Left lung (tissue), 10 donors: Measurements from ENCODE around the gene PCSK5. TPM values are rescaled to one million over a fixed set of nuclear protein-coding genes. Genes with fewer than 3 reads are reported as not detected.
"Not testable (repeated sequence)": the region's sequence is repeated elsewhere in the genome, so short reads cannot be mapped to it uniquely, and the experiment has no call there.

Experiments used
- ATAC-seq: fragments of 200-7000 bp; cut with Tn5 transposase; one replicate; pipeline ENCODE4 v1.9.1; 2020; ENCODE audit warnings: moderate library complexity
- DNase-seq, 4 donors: peaks; one replicate each; pipeline ENCODE4 v3.0.0-alpha.2; 2013 to 2020
- H3K27ac ChIP-seq, 2 donors: fragments of 200-600 bp; sonication (generic) in 1 of 2; one replicate each; pipeline versions ENCODE4 v1.5.0 to v1.8.0; 2020 to 2021
- H3K27me3 ChIP-seq, 2 donors: fragments of 200-600 bp; sonication (generic) in 1 of 2; one replicate each; pipeline versions ENCODE4 v1.5.0 to v1.8.0; 2020 to 2021
- H3K36me3 ChIP-seq, 2 donors: fragments of 200-600 bp; sonication (generic) in 1 of 2; one replicate each; pipeline versions ENCODE4 v1.5.0 to v1.8.0; 2020 to 2021
- H3K4me1 ChIP-seq, 2 donors: fragments of 200-600 bp; one replicate each; pipeline ENCODE4 v1.8.0; 2021
- H3K4me3 ChIP-seq, 2 donors: fragments of 200-600 bp; sonication (generic) in 1 of 2; one replicate each; pipeline versions ENCODE4 v1.5.0 to v1.8.0; 2020 to 2021; ENCODE audit warnings: mild to moderate bottlenecking in 1 of 2
- H3K9me3 ChIP-seq, 2 donors: fragments of 200-600 bp; sonication (generic) in 1 of 2; one replicate each; pipeline versions ENCODE4 v1.5.0 to v1.8.0; 2020 to 2021
- CTCF ChIP-seq, 2 donors: fragments of 200-600 bp; sonication (generic) in 1 of 2; IDR thresholded peaks; one replicate each; pipeline versions ENCODE4 v1.5.0 to v1.8.0; 2021; ENCODE audit warnings: antibody characterized with exemption in 2 of 2
- intact Hi-C, 2 donors: fragments of 100-400 bp; cut with DNase I; formaldehyde crosslinking; loops; one replicate each; pipeline versions ENCODE4 v1.11.2 to v1.14.2; 2022
- polyA plus RNA-seq, 6 donors: library from polyadenylated mRNA; unstranded; fragments of 120-200 nt; gene quantifications; one replicate each; pipeline ENCODE4 v1.2.1, GENCODE V29; 2013; ENCODE audit not compliant: insufficient read length in 6 of 6
- total RNA-seq, 2 donors: library from RNA; stranded (reverse); fragmentation: NEBNext Ultra II Directional; extraction: Animal tissue kit (Norgen Biotek cat#: 25700); gene quantifications; one replicate each; pipeline ENCODE4 v1.2.1, GENCODE V29; 2021
- donor health status: DM: no; HTN: yes; CAD: no.
- donor health status: DM: no; HTN: no; CAD: no.

The PCSK5 gene
- total and polyA plus RNA-seq, 8 donors, result 6.8 to 20.3 (median 11.3) TPM

DNA sequence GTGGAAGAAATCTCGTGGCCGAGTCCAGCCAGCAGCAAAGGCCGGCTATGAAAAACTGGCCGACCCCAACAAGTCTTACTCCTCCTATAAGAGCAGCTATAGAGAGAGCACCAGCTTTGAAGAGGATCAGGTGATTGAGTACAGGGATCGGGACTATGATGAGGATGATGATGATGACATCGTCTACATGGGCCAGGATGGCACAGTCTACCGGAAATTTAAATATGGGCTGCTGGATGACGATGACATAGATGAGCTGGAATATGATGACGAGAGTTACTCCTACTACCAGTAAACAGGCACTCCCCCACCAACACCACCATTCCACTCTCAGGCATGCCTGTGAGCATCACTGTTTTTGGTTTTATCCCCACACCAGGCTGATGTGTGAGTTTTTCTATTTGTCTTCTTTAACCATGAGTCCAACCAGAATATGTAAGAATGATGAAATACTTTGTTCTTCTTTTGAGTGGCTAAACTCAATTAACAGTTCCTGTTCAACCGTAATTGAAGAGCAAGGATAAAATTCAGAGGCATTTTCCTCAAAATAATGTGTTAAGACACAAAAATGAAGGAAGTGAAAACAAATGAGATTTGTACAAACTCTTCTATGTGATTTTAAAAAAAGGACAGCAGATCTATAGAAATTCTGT is 468.3 kb downstream of the PCSK5 start:
- Histone ChIP-seq H3K27me3 (no peaks in the 10 kb centered on the region), H3K36me3 (no peaks in the 10 kb centered on the region), H3K9me3 (no peaks in the 10 kb centered on the region), H3K4me1 (no peaks in the 10 kb centered on the region), H3K27ac (no peak overlapping the region), H3K4me3 (no peak overlapping the region)
- TF ChIP-seq CTCF (IDR thresholded peaks at IDR 0.05), result no peak
- intact Hi-C loops, result no loop called here
- no peak for DNase-seq
- no peak for ATAC-seq

GRCh38 chr9:76359365-76359764 is 468.9 kb downstream of the PCSK5 start:
- Histone ChIP-seq H3K27ac (no peak overlapping the region), H3K36me3 (no peaks in the 10 kb centered on the region), H3K4me1 (no peaks in the 10 kb centered on the region), H3K27me3 (no peaks in the 10 kb centered on the region), H3K4me3 (no peak overlapping the region), H3K9me3 (no peaks in the 10 kb centered on the region)
- intact Hi-C loops, result no loop called here
- no peak for TF ChIP-seq CTCF (IDR thresholded peaks at IDR 0.05)
- DNase-seq, result no peak
- ATAC-seq, result no peak

DNA sequence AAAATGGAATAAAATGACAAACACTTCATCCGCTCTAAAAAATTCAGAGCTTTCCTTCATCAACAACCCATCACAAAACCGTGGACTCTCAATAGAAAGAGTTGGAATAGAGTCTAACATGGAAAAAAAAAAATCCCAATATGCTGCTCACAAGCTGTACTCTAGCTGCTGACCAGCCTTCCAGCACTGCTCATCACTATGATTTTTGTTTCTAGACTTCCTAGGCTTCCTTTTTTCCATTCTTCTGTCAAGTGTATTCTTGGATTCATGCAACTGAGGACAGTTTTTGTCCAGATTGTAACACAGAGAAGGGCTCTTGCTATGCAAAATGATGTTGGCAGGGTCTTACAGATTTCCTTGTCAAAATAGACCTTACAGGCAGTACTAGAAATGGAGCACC is 469.3 kb downstream of the PCSK5 start:
- ATAC-seq (no peak), DNase-seq (no peak)
- no peak overlapping the region for H3K27ac ChIP-seq
- intact Hi-C loops, result no loop called here
- H3K4me3 ChIP-seq, result no peak overlapping the region
- H3K9me3 ChIP-seq, result no peaks in the 10 kb centered on the region
- no peaks in the 10 kb centered on the region for H3K27me3 ChIP-seq
- H3K36me3 ChIP-seq, result no peaks in the 10 kb centered on the region
- no peaks in the 10 kb centered on the region for H3K4me1 ChIP-seq
- TF ChIP-seq CTCF (IDR thresholded peaks at IDR 0.05), result no peak

- H3K4me3 ChIP-seq, H3K27ac ChIP-seq, ATAC-seq, H3K9me3 ChIP-seq, H3K27me3 ChIP-seq, H3K4me1 ChIP-seq, H3K36me3 ChIP-seq, intact Hi-C loops, DNase-seq: not testable (repeated sequence)
These were observed 472.0 kb downstream of the PCSK5 start for GRCh38 chr9:76362332-76363031.

GRCh38 chr9:76363032-76363395 is 472.5 kb downstream of the PCSK5 start:
- Histone ChIP-seq H3K36me3 (no peaks in the 10 kb centered on the region), H3K27ac (no peak overlapping the region), H3K27me3 (no peaks in the 10 kb centered on the region), H3K9me3 (no peaks in the 10 kb centered on the region), H3K4me1 (no peaks in the 10 kb centered on the region), H3K4me3 (no peak overlapping the region)
- no peak for ATAC-seq
- TF ChIP-seq CTCF (IDR thresholded peaks at IDR 0.05), result no peak
- intact Hi-C loops, result no loop called here
- no peak for DNase-seq
